Kidney glomerular epithelial cell (primary cell): ENCODE measurements around the gene OR2A42.
"Not testable (repeated sequence)": the region's sequence is repeated elsewhere in the genome, so short reads cannot be mapped to it uniquely, and the experiment has no call there.

Experiments
- DNase-seq: peaks from one replicate; lab custom pipeline; 2025; lab: John Stamatoyannopoulos, UW

Gene OR2A42

GRCh38 chr7:144239365-144239764 is at the start of gene OR2A42:
Gene OR2A42, minus strand, starts transcription at chr7:144239605. Its CDS starts 6,762 bp downstream, at chr7:144232843.
- not testable (repeated sequence) for DNase-seq

GRCh38 chr7:144287171-144287784 is 47.9 kb upstream of the OR2A42 start:
- not testable (repeated sequence) for DNase-seq

GRCh38 chr7:144283716-144284115 is 44.3 kb upstream of the OR2A42 start:
- DNase-seq, result not testable (repeated sequence)

GRCh38 chr7:144282490-144282889 is 43.1 kb upstream of the OR2A42 start:
- not testable (repeated sequence) for DNase-seq

- DNase-seq, result not testable (repeated sequence)
Observed at GRCh38 chr7:144281981-144282380, 42.6 kb upstream of the OR2A42 start.

- not testable (repeated sequence) for DNase-seq
Observed at GRCh38 chr7:144280010-144280409, 40.6 kb upstream of the OR2A42 start.

GRCh38 chr7:144275281-144275680 is 35.9 kb upstream of the OR2A42 start:
- not testable (repeated sequence) for DNase-seq

GRCh38 chr7:144269188-144269587 is 29.8 kb upstream of the OR2A42 start, which contains the start of gene CTAGE8:
Gene CTAGE8, minus strand, starts transcription at chr7:144269288. Its CDS starts 38 bp downstream, at chr7:144269250.
- not testable (repeated sequence) for DNase-seq

- not testable (repeated sequence) for DNase-seq
Observed at GRCh38 chr7:144264692-144265091, 25.3 kb upstream of the OR2A42 start, which contains the start of gene OR2A7. Gene OR2A7, minus strand, starts transcription at chr7:144264792. Its CDS starts 5,164 bp downstream, at chr7:144259628.

GRCh38 chr7:144262128-144262527 is 22.7 kb upstream of the OR2A42 start:
- DNase-seq, result not testable (repeated sequence)

- DNase-seq, result not testable (repeated sequence)
Observed at GRCh38 chr7:144259067-144259466, 19.7 kb upstream of the OR2A42 start.

- no peak for DNase-seq
Observed at GRCh38 chr7:144256112-144256511, 16.7 kb upstream of the OR2A42 start.

- no peak for DNase-seq
Observed at GRCh38 chr7:144255471-144255897, 16.1 kb upstream of the OR2A42 start.

- DNase-seq, result not testable (repeated sequence)
Observed at GRCh38 chr7:144252307-144252706, 12.9 kb upstream of the OR2A42 start.

GRCh38 chr7:144247674-144248330 is 8.4 kb upstream of the OR2A42 start:
- DNase-seq, result not testable (repeated sequence)

GRCh38 chr7:144246967-144247366 is 7.6 kb upstream of the OR2A42 start:
- DNase-seq, result not testable (repeated sequence)

- DNase-seq, result not testable (repeated sequence)
Observed at GRCh38 chr7:144245372-144245771, 6.0 kb upstream of the OR2A42 start.

- DNase-seq, result not testable (repeated sequence)
Observed at GRCh38 chr7:144238530-144239082, 799 bp downstream of the OR2A42 start.

- not testable (repeated sequence) for DNase-seq
Observed at GRCh38 chr7:144233039-144233438, 6.4 kb downstream of the OR2A42 start.

GRCh38 chr7:144231027-144231426 is 8.4 kb downstream of the OR2A42 start:
- not testable (repeated sequence) for DNase-seq

- DNase-seq, result not testable (repeated sequence)
Observed at GRCh38 chr7:144228810-144229209, 10.6 kb downstream of the OR2A42 start.

GRCh38 chr7:144226866-144227265 is 12.5 kb downstream of the OR2A42 start:
- not testable (repeated sequence) for DNase-seq

- not testable (repeated sequence) for DNase-seq
Observed at GRCh38 chr7:144223675-144224074, 15.7 kb downstream of the OR2A42 start.
